MM.1S (cell line): ENCODE measurements around the gene MOCOS.

Experiments used
- DNase-seq: peaks from one replicate; pipeline ENCODE4 v3.0.0-alpha.2; 2015
- H2AFZ ChIP-seq: fragments of 300-600 bp; sonication (generic); 2 replicates; pipeline ENCODE4 v1.6.0; 2016; ENCODE audit warnings: antibody characterized with exemption, low read length
- H3F3A ChIP-seq: fragments of 300-600 bp; sonication (generic); 2 replicates; pipeline ENCODE4 v1.6.1; 2016; ENCODE audit warnings: mild to moderate bottlenecking, antibody characterized with exemption, low read length, moderate library complexity, mixed read lengths; ENCODE audit not compliant: insufficient read depth
- H3K27ac ChIP-seq: fragments of 300-600 bp; sonication (generic); 2 replicates; pipeline ENCODE4 v1.5.1; 2016; ENCODE audit warnings: mild to moderate bottlenecking, low read length
- H3K27me3 ChIP-seq: fragments of 300-600 bp; sonication (generic); replicated peaks from 2 replicates; pipeline ENCODE4 v1.6.0; 2016; ENCODE audit warnings: low read length; ENCODE audit not compliant: insufficient read depth
- H3K36me3 ChIP-seq: fragments of 300-600 bp; sonication (generic); replicated peaks from 2 replicates; pipeline ENCODE4 v1.6.1; 2016; ENCODE audit warnings: mild to moderate bottlenecking, low read length, mixed read lengths; ENCODE audit not compliant: insufficient read depth
- H3K4me1 ChIP-seq: fragments of 300-600 bp; sonication (generic); 2 replicates; pipeline ENCODE4 v1.6.1; 2016; ENCODE audit warnings: low read length, mixed read lengths
- H3K4me2 ChIP-seq: fragments of 300-600 bp; sonication (generic); 2 replicates; pipeline ENCODE4 v1.6.0; 2016; ENCODE audit warnings: low read depth, low read length
- H3K4me3 ChIP-seq: fragments of 300-600 bp; sonication (generic); 2 replicates; pipeline ENCODE4 v1.5.1; 2016; ENCODE audit warnings: low read length, mixed read lengths
- H3K79me2 ChIP-seq: fragments of 300-600 bp; sonication (generic); 2 replicates; pipeline ENCODE4 v1.6.1; 2016; ENCODE audit warnings: mixed run types, low read length, mixed read lengths
- H3K9ac ChIP-seq: fragments of 300-600 bp; sonication (generic); 2 replicates; pipeline ENCODE4 v1.6.1; 2016; ENCODE audit warnings: low read length, mixed read lengths
- H3K9me2 ChIP-seq: fragments of 300-600 bp; sonication (generic); replicated peaks from 2 replicates; pipeline ENCODE4 v1.6.1; 2016; ENCODE audit warnings: mild to moderate bottlenecking, low read length, mixed read lengths; ENCODE audit not compliant: insufficient read depth
- H3K9me3 ChIP-seq: fragments of 300-600 bp; sonication (generic); replicated peaks from 2 replicates; pipeline ENCODE4 v1.6.1; 2016; ENCODE audit warnings: mild to moderate bottlenecking, low read length, mixed read lengths; ENCODE audit not compliant: insufficient read depth
- H4K20me1 ChIP-seq: fragments of 300-600 bp; sonication (generic); 2 replicates; pipeline ENCODE4 v1.6.1; 2016; ENCODE audit warnings: mild to moderate bottlenecking, low read length, moderate library complexity, mixed read lengths; ENCODE audit not compliant: insufficient read depth
- EZH2 ChIP-seq: fragments of 300-600 bp; sonication (generic); optimal IDR thresholded peaks from 2 replicates; pipeline ENCODE3; 2017; ENCODE audit warnings: low read depth, mild to moderate bottlenecking, antibody characterized with exemption, low read length, mixed read lengths
- EZH2phosphoT487 ChIP-seq: fragments of 300-600 bp; sonication (generic); IDR thresholded peaks from 2 replicates; pipeline ENCODE4 v1.6.1; 2018; ENCODE audit warnings: antibody characterized with exemption, low read length
- TF ChIP-seq, protein P1 (sequence below): fragments of 300-600 bp; sonication (generic); IDR thresholded peaks from 2 replicates; pipeline ENCODE4 v1.5.1; 2016; ENCODE audit warnings: antibody characterized with exemption, low read length, mixed read lengths

Gene MOCOS

DNA sequence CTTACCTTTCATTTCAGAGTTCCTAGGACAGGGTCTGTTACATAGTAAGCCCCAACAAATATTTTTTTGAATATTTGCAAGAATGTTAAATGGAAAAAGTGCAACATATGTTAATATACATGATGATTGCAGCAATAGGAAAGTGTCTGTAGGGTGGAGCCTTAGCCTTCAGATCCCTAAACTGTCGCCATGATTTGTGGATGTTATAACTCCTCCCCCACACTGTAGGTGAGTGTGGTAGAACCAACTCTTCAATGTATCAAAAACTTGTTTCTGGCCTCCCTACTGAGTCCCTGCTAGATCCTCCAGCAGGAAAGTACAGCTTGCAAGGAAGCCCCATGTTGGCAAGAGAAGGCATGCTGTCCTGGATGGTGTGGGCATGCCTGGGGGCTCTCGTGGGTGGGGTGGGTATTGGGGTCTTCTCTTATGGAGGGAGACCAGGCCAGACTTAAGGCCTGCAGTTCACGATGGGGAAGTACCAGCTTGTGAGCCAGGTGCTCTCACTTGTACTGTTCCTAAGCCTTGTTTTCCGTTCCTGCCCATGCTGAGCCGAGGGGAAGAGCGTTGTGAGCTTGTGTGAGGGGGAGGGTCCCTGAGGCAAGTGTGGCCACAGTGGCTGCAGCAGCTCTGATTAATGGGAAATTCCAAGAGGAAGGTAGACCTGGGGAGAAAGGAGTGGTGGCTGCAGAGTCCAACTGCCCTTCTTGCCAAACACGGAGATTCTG is 121.6 kb downstream of the MOCOS start:
- H3K79me2 ChIP-seq: no peaks in the 10 kb centered on the region
- no peaks in the 10 kb centered on the region for H3K27me3 ChIP-seq
- no peak overlapping the region for H3K4me2 ChIP-seq
- H3K9me2 ChIP-seq: no peaks in the 10 kb centered on the region
- H3F3A ChIP-seq: no peaks in the 10 kb centered on the region
- no peaks in the 10 kb centered on the region for H3K4me1 ChIP-seq
- no peak overlapping the region for H3K27ac ChIP-seq
- no peak for DNase-seq
- H3K9ac ChIP-seq: no peak overlapping the region
- no peak overlapping the region for H3K4me3 ChIP-seq
- H3K36me3 ChIP-seq: no peaks in the 10 kb centered on the region
- no peak overlapping the region for H2AFZ ChIP-seq
- no peak for TF ChIP-seq EZH2
- no peak for TF ChIP-seq EZH2phosphoT487
- TF ChIP-seq, protein P1, sequence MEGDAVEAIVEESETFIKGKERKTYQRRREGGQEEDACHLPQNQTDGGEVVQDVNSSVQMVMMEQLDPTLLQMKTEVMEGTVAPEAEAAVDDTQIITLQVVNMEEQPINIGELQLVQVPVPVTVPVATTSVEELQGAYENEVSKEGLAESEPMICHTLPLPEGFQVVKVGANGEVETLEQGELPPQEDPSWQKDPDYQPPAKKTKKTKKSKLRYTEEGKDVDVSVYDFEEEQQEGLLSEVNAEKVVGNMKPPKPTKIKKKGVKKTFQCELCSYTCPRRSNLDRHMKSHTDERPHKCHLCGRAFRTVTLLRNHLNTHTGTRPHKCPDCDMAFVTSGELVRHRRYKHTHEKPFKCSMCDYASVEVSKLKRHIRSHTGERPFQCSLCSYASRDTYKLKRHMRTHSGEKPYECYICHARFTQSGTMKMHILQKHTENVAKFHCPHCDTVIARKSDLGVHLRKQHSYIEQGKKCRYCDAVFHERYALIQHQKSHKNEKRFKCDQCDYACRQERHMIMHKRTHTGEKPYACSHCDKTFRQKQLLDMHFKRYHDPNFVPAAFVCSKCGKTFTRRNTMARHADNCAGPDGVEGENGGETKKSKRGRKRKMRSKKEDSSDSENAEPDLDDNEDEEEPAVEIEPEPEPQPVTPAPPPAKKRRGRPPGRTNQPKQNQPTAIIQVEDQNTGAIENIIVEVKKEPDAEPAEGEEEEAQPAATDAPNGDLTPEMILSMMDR: no peak
- H4K20me1 ChIP-seq: no peaks in the 10 kb centered on the region
- H3K9me3 ChIP-seq: no peaks in the 10 kb centered on the region

GRCh38 chr18:36309436-36310391 is 122.4 kb downstream of the MOCOS start:
- Histone ChIP-seq H3K9me2 (no peaks in the 10 kb centered on the region), H3K27me3 (no peaks in the 10 kb centered on the region), H4K20me1 (no peaks in the 10 kb centered on the region), H2AFZ (no peak overlapping the region), H3K79me2 (no peaks in the 10 kb centered on the region), H3K4me3 (no peak overlapping the region), H3F3A (no peaks in the 10 kb centered on the region), H3K9ac (no peak overlapping the region), H3K27ac (no peak overlapping the region), H3K4me1 (no peaks in the 10 kb centered on the region), H3K4me2 (no peak overlapping the region), H3K9me3 (no peaks in the 10 kb centered on the region), H3K36me3 (no peaks in the 10 kb centered on the region)
- no peak for DNase-seq
- TF ChIP-seq EZH2phosphoT487: no peak
- TF ChIP-seq EZH2: no peak
- TF ChIP-seq, protein P1: no peak

- Histone ChIP-seq H3K79me2 (no peaks in the 10 kb centered on the region), H3K27ac (no peak overlapping the region), H3K9me2 (no peaks in the 10 kb centered on the region), H3K4me3 (no peak overlapping the region), H3F3A (no peaks in the 10 kb centered on the region), H2AFZ (no peak overlapping the region), H3K4me2 (no peak overlapping the region), H4K20me1 (no peaks in the 10 kb centered on the region), H3K9me3 (no peaks in the 10 kb centered on the region), H3K9ac (no peak overlapping the region), H3K4me1 (no peaks in the 10 kb centered on the region), H3K36me3 (no peaks in the 10 kb centered on the region), H3K27me3 (no peaks in the 10 kb centered on the region)
- DNase-seq: no peak
- TF ChIP-seq EZH2 (no peak), EZH2phosphoT487 (no peak)
- TF ChIP-seq, protein P1: no peak
Observed at GRCh38 chr18:36311026-36311570, 123.8 kb downstream of the MOCOS start.
